Endothelial cell of hepatic sinusoid (primary cell): ENCODE data around the gene UBD.

ENCODE experiments used
- in situ Hi-C: cut with HindIII; loops from 2 replicates; pipeline ENCODE4 v1.10.0; 2017; ENCODE audit warnings: low sequenced_read_pairs

UBD gene

DNA sequence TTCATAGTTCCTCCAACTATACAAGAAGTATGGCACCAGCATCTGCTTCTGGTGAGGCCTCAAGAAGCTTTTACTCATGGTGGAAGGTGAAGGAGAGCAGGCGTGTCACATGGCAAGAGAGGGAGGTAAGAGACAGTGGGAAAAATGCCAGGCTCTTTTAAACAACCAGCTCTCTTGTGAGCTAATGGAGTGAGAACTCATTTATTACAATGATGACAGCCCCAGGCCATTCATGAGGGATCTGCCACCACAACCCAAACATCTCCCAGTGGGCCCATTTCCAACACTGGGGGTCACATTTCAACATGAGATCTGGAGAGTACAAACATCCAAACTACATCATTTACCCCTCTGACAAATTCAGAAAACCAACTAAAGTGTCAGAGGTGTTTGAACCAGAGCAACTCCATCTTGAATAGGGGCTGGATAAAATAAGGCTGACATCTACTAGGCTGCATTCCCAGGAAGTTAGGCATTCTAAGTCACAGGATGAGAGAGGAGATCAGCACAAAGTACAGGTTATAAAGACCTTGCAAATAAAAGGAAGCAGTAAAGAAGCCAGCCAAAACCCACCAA lies 2.2 kb upstream of the UBD start:
- in situ Hi-C loops, result no loop called here

DNA sequence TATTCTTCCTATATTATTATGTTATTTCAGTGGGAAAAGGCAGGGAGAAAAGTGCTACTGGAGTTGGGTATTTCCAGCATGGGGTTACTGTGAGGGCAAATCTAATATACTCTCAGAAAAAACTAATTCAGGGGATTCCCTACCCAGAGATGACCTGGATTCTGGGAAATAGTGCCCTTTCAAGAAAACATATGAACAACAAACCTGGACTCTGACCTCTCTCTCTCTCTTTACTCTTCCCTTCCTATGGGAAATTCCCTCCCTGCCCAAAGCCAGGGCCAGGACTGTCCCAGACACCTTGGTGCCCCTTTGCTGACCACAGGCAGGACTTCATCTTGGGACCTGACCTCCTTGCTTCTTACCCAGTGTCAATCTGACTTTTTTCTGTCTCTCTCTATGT lies 1.6 kb upstream of the UBD start:
- in situ Hi-C loops, result no loop called here

DNA sequence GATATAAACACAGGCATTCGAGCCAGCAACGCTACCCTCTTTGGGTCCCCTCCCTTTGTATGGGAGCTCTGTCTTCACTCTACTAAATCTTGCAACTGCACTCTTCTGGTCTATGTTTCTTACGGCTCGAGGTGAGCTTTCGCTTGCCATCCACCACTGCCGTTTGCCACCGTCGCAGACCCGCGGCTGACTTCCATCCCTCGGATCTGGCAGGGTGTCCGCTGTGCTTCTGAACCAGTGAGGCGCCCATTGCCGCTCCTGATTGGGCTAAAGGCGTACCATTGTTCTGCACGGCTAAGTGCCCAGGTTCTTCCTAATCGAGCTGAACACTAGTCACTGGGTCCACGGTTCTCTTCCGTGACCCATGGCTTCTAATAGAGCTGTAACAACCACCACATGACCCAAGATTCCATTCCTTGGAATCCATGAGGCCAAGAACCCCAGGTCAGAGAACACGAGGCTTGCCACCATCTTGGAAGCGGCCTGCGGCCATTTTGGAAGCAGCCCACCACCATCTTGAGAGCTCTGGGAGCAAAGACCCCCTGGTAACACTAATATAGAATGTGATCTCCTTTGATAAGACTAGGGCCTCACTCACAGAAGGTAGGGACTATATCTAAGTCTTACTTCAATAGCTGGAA lies 973 bp downstream of the UBD start:
- in situ Hi-C loops, result no loop called here

DNA sequence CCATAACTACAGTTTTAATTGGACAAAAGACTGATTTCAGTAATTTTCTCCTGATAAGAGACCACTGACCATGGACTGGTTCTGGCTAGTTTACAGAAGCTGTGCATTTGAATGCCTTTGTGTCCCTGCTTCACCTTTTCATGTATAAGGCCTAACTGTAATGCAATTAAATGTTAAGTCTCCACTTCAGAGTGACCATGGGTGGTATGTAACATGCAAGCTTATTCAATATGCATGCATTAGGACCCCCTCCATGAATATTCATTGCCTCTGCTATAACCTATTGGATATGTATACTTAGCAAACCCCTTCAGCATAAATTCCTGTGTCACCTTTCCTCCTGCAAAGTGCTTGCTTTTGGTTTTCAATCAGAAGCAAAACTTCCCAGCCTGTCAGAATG lies 2.2 kb downstream of the UBD start:
- in situ Hi-C loops, result no loop called here

DNA sequence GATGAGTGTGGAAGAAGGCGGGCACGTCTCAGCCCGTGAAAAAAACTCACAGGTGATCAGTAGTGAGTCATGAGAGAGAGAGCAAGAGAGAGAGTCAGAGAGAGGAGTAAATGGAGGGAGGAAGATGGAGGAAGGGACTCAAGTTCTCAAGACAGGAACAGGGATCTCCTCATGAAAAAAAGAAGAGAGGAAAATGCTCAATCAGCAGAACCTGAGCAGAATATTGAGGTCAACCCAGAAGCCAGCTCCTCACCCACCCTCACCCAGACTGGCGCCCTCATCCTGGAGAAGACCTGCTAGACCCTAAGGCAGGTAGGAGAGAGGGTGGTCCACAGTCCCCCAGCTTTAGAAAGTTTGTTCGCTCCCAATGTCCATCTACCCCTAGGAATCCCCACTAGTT lies 4.8 kb downstream of the UBD start:
- in situ Hi-C loops, result no loop called here

DNA sequence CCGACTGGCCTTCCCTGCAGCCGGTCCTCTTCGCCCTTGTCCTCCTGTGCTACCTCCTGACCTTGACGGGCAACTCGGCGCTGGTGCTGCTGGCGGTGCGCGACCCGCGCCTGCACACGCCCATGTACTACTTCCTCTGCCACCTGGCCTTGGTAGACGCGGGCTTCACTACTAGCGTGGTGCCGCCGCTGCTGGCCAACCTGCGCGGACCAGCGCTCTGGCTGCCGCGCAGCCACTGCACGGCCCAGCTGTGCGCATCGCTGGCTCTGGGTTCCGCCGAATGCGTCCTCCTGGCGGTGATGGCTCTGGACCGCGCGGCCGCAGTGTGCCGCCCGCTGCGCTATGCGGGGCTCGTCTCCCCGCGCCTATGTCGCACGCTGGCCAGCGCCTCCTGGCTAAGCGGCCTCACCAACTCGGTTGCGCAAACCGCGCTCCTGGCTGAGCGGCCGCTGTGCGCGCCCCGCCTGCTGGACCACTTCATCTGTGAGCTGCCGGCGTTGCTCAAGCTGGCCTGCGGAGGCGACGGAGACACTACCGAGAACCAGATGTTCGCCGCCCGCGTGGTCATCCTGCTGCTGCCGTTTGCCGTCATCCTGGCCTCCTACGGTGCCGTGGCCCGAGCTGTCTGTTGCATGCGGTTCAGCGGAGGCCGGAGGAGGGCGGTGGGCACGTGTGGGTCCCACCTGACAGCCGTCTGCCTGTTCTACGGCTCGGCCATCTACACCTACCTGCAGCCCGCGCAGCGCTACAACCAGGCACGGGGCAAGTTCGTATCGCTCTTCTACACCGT lies 6.1 kb downstream of the UBD start:
- in situ Hi-C loops, result no loop called here

DNA sequence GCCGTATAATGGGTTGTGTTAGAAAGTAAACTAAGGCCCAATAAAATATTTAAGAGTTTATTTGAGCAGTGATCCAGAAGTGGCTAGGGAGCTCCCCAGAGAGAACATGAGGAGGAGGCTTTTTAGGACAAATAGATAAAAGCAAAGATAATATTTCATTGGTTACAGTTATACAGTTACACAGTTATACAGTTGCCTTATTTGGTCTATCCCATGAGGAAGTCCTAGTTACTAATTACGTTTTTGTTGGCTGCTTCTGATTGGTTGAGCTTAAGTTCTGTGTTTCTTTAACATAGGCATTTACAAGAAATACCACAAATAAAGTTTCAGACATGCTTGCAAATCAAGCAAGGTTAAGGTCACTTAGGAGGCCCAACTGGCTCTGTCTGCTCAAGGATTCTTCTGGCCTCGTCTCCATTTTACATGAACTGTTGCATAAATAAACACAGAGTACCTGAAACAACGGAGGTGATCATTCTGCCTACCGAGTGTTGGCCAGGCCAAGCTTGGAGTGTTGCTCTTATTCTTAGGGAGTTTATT lies 7.0 kb downstream of the UBD start:
- in situ Hi-C loops, result no loop called here

DNA sequence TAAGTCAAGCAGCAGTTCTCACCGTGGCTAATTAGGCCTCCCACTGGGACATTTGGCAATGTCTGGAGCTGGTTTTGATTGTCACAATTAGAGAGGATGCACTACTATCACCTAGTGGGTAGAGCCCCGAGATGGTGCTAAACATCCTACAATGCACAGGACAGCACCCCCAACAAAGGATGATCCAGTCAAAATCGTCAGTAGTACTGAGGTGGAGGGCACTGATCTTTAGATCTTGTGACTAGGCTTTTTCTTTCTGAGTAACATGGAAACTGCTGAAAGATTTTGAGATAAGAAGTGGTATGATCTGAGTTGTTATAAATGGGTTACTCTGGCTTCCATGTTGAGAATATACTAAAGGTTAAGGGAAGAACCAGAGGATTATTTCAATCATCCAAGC lies 12.0 kb downstream of the UBD start:
- in situ Hi-C loops, result no loop called here

DNA sequence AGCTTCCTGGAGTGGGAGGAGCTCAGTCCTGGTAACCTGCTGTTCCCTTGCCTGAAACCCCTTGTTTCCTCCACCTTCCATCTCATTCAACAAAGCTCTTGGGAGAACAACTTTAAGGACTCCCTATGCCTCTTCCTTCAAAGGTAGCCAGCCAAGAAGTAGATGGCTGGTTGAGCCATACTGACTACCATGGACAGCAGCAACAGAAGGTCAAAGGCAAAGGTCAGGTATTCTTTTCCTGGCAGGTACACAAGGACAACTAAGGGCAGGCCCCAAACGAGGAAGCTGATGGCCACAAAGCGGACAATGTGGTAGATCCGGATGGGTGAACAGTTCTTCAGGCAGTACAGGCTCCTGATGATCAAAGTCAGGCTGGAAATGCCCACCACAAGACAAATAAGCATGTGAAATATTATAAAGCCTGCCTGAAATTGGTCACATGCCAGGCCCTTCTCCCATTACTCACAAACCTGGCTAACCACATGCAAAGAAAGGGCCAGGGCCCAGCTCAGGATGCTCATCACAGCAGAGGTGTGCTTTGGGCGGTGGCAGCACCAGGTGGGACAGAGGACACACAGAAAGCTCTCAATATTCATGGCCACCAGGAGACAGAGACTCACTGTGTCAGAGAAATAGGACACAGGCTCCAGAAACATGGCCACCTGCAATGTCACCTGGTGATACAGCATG lies 21.7 kb downstream of the UBD start:
- in situ Hi-C loops, result no loop called here

DNA sequence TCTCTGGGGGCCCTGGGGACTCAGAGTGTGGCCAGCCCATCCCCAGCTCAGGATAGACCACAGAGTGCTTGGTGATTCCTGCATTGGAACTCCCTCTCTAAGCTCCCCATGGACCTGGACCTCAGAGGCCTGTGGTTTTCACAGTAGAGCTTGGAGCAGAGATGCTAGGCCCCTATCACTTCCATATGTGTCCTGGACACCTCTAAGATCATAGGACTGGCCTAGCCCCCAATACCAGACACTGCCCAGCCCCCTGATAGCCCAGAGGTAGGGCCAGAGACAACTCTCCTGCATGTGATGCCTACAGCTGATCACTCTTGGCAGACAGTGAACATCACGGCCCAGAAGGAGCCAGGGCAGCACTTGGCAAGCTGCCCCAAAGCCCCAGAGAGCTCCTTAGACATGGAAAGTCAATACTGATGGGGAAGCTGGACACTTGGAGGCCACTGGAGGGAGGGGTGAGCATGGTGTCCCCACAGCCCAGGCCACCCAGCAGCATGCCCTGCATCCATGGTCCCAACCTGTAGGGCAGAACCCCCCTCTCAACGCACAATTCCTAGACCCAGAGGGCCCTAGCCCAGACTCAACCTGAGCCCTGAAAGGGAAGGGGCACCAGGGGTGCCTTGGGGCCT lies 27.1 kb downstream of the UBD start:
- in situ Hi-C loops, result no loop called here

DNA sequence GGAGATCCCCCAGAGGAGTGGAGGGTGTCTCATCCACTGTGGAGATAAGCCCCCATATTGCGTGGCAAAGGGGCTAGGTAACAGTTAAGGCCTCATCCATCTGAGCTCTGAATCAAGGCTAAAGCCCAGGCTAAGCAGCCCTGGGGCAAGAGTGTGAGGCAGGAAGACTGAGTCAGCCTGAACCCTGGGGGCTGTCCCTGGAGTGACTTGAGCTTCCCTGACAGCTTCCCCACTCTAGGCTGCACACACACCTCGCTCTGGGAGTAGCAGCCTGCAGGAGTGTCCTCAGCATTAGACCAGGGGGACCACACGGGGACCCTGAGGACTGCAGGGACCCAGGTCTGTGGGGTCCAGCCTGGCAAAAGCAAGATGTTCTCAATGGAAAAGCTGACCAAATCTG lies 27.9 kb downstream of the UBD start:
- in situ Hi-C loops, result no loop called here

DNA sequence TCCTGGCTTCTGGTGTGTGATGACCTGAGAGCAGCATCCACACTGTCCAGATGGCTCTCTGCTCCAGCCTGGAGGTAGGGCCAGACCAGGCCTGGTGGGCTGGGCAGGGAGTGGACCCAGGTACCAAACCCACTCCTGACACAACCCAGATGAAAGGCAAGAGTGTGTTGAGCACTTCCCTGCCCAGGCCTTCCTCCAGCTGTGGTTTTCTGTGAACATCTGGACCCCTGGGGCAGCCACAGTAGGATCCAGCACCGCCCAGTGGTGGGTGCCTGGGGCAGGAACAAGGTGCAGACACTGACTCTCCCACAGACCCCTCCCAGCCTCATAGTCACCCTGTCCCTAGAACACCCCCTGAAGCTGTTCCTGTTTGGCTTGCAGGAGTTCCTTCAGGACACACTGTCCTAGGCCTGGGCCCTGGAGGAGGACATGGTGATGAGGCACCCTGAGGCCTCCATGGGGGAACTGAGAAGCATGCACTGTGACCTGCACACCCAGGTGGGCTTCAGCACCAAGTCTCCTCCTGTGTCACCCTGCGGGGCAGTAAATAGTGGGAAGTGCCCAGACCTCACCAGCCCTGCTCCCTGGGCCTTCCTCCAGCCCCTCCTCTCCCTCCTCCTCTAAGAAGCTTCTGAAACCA lies 28.7 kb downstream of the UBD start:
- in situ Hi-C loops, result no loop called here

DNA sequence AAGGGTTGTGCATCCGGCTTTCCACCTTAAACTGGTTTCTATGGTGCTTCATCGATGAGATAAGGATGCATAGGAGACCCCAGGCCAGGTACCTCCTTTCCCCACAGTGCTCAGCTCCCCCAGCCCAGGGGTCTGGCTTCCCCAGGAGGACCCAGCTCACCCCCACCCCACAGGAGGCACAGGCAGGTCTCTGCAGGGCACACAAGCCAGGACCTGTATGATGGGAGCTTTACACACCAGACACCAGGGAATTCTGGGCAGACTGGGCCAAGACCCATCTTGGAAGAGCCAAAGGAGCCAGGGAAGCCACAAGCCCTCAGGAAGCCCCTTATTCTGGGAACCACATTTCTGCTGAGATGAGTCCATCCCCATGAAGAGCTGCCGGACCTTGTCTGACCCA lies 29.6 kb downstream of the UBD start:
- in situ Hi-C loops, result no loop called here

DNA sequence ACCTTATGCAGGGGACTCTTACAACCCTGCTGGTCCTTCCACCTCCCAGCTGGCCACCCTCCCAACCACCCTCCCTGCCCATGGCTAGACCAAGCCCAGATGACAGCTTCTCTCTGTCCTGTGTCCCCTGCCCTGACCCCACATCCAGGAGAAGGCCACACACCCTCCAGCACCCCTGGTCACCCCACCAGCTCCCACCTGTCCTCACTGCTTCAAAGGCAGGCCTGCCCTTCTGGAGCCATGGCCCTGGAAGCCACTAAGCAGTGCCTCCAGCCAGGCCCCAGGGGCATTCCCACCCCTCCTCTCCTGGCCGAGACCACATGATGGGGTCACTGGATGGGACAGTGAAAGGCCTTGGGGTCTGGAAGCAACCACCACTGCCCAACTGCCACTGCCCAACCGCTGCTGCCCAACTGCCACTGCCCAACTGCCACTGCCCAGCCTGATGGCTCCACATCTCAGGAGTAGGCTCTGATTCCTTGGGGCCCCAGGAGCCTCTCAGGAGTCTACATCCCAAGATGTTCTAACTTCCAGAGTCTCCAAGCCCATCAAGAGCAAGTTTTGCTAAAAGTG lies 30.5 kb downstream of the UBD start:
- in situ Hi-C loops, result no loop called here

DNA sequence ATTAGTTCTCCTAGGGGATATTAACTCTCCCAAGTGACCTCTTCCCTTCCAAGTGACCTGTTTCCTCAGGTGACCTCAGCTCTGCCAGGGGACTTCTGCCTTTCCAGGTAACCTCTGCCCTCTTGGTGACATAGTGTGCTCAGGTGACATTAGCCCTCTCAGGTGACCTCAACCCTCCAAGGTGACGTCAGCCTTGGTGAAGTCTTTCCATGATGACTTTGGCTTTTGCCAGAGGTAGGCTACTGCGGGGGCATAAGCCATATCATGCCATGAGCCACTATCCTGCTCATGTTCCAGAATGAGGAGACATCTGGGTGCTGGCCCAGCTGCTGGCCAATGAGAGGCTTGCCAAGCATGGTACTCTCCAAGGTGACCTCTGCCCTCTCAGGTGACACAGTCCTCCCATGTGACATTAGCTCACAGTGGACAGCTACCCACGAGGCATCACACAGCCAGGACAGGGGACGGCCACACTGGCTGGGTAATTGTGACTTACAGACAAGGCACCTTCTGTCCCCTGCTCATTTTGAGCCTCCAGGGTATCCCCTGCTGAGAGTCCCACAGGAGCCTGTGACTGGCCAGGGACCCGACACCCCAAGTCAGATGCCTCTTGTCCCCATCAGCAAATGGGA lies 31.1 kb downstream of the UBD start:
- in situ Hi-C loops, result no loop called here

DNA sequence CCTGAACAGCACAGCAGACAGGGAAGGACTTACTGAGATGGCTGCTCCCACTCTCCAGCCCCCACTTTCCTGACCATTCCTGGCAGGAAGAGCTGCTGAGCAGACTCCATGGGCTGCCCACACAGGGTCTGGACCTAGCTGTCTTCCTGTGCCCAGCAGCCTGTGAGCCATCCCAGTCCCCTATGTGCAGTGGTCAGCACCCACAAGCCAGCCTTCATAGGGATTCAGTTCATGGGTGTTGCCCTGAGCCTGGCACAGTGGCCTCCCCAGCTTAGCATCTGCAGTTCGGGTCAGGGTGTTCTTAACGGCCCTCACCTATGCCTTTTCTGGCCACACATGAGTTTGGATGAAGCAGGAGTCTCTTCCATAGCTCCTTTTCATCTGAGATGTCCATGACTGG lies 32.0 kb downstream of the UBD start:
- in situ Hi-C loops, result no loop called here

DNA sequence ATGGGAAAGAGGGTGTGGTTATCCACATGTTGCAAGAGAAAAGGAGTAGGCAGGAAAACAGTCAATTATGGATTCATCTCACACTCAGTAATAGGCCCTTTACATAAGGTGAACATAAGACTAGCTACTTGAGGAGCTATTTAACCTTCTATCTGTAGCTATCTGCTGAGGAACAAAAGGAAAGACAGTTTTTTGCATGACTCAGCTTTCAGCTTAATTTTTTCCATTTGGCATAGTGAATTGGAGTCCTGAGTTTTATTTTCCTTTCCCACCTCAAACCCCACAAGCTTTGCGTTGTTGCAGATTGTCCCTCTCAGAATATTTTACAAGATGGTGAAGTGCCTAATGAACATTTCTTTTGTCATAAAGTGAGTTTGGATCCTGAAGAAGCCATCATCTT lies 32.4 kb downstream of the UBD start:
- in situ Hi-C loops, result no loop called here

DNA sequence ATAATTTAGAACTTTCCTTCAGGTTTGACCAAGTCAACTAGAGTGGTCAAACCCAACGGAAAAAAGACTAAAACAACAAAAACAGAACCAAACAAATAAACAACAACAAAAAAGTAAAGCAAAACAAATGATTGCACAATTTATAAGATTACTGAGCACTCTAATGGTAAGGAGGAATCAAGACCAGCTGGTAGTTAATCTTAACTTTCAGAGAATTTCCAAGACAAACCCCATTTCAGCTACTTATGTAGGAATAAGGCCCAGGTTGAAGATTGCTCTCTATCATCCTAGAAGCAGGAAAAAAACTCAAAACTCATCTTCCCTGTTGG lies 34.3 kb downstream of the UBD start:
- in situ Hi-C loops, result no loop called here

DNA sequence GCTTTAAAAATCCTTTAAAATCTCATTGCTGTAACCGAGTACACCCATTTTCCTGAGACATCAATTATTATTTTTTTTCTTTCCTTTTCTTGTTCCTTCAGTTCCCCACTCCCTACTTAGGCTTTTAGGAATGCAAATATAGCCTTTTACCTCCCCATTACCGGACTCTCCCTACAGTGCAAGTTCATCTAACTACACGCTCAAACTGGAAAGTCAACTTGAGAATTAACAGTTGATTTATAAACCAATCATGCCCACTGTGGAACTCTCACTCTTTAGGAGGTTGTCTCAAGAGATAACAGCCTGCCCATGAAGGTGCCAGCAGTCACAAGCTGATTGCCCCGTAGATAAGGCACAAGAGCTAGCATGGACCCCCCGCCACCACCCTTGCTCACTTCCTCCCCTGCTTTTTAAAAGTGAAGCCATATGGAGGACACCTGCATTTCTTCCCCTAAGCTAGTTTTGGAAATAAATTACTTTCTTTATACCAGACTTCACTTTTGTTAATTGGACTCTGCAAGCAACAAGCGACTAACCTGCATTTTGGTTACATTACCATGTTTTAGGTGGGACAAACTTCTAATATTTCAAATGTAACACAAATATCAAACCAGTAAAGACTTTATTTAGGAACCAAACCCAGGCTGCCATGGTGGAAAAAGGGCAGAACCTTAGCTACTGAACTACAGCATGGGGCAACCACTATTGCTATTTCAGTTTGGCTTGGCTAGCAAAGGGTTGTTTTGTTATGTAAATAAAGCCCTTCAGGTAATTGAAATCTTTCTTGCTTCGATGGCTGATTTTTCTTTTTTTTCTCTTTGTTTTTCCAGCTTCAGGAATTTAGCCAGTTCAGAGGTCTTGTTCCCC lies 34.9 kb downstream of the UBD start:
- in situ Hi-C loops, result no loop called here
